HG02623 (cell line): ENCODE results near the gene PLAAT3.
A peak's percentile ranks its signal among the peaks of the same experiment; 100 is the strongest.
"Not testable (repeated sequence)": the region's sequence is repeated elsewhere in the genome, so short reads cannot be mapped to it uniquely, and the experiment has no call there.

Experiments
- ATAC-seq: cut with Tn5 transposase; IDR thresholded peaks from one replicate; pipeline ENCODE4 v1.9.1; 2021; ENCODE audit warnings: moderate library complexity; ENCODE audit not compliant: unreplicated experiment

Gene PLAAT3

GRCh38 chr11:63569570-63569969 is 44.7 kb downstream of the PLAAT3 start:
- ATAC-seq, result no peak

- ATAC-seq, result peak; percentile 71
Observed at GRCh38 chr11:63567044-63567840, 47.0 kb downstream of the PLAAT3 start.

- ATAC-seq, result no peak
Observed at GRCh38 chr11:63564784-63565350, 49.4 kb downstream of the PLAAT3 start.

- peak; percentile 80 for ATAC-seq
Observed at GRCh38 chr11:63564056-63564774, 50.0 kb downstream of the PLAAT3 start.

GRCh38 chr11:63563201-63564055 is 50.8 kb downstream of the PLAAT3 start, which contains the start of gene PLAAT2:
PLAAT2 (minus strand) TSS chr11:63563379; CDS start chr11:63563324, 55 bp downstream.
- no peak for ATAC-seq

- no peak for ATAC-seq
Observed at GRCh38 chr11:63560506-63561180, 53.6 kb downstream of the PLAAT3 start.

GRCh38 chr11:63558459-63559157 is 55.6 kb downstream of the PLAAT3 start:
- no peak for ATAC-seq

- ATAC-seq, result no peak
Observed at GRCh38 chr11:63557570-63557969, 56.7 kb downstream of the PLAAT3 start.

GRCh38 chr11:63556404-63557013 is 57.7 kb downstream of the PLAAT3 start:
- ATAC-seq, result no peak

- ATAC-seq, result no peak
Observed at GRCh38 chr11:63554877-63555223, 59.4 kb downstream of the PLAAT3 start.

- ATAC-seq, result peak; percentile 87
Observed at GRCh38 chr11:63553759-63554158, 60.5 kb downstream of the PLAAT3 start.

GRCh38 chr11:63552921-63553320 is 61.3 kb downstream of the PLAAT3 start:
- ATAC-seq, result no peak

GRCh38 chr11:63551889-63552266 is 62.4 kb downstream of the PLAAT3 start:
- no peak for ATAC-seq

GRCh38 chr11:63551091-63551888 is 62.9 kb downstream of the PLAAT3 start:
- ATAC-seq, result no peak

- not testable (repeated sequence) for ATAC-seq
Observed at GRCh38 chr11:63550156-63550700, 64.0 kb downstream of the PLAAT3 start.

GRCh38 chr11:63549411-63549810 is 64.8 kb downstream of the PLAAT3 start:
- ATAC-seq, result no peak

- ATAC-seq, result no peak
Observed at GRCh38 chr11:63548178-63548577, 66.1 kb downstream of the PLAAT3 start.

- no peak for ATAC-seq
Observed at GRCh38 chr11:63547061-63547460, 67.2 kb downstream of the PLAAT3 start.
